GM11168 (cell line): ENCODE results near the gene MEOX1.

Source experiments
- in situ Hi-C: fragments of 300-500 bp; cut with MboI; formaldehyde crosslinking; loops from one replicate; pipeline ENCODE4 v1.12.0; 2022; ENCODE audit warnings: low sequenced_read_pairs; ENCODE audit not compliant: unreplicated experiment

The MEOX1 gene

GRCh38 chr17:43599046-43599395 is 62.7 kb downstream of the MEOX1 start:
- in situ Hi-C loops: no loop called here

- in situ Hi-C loops: no loop called here
Observed at GRCh38 chr17:43598357-43599045, 63.2 kb downstream of the MEOX1 start.

- in situ Hi-C loops: no loop called here
Observed at GRCh38 chr17:43597624-43598356, 63.9 kb downstream of the MEOX1 start.

GRCh38 chr17:43595466-43595865 is 66.3 kb downstream of the MEOX1 start:
- in situ Hi-C loops: no loop called here

GRCh38 chr17:43591779-43592562 is 69.8 kb downstream of the MEOX1 start:
- in situ Hi-C loops: no loop called here

- in situ Hi-C loops: no loop called here
Observed at GRCh38 chr17:43591001-43591400, 70.7 kb downstream of the MEOX1 start.
